Stomach (tissue), 4 donors: ENCODE results near the gene GTF3C4.

ENCODE experiments used
- CTCF ChIP-seq, 7 experiments: fragments of 450-650 bp in 4 of 7; fragments of 200-600 bp in 3 of 7; sonication (generic) in 3 of 7; IDR thresholded peaks; one replicate each; pipeline ENCODE4 v1.5.1; 2016 to 2019; ENCODE audit warnings: antibody characterized with exemption in 7 of 7, control low read depth in 2 of 7, mild to moderate bottlenecking in 1 of 7
- EP300 ChIP-seq: sonication (generic); formaldehyde crosslinking; IDR thresholded peaks from one replicate; pipeline ENCODE4 v1.6.1; 2017; ENCODE audit warnings: antibody characterized with exemption
- POLR2A ChIP-seq, 4 donors: fragments of 450-650 bp; IDR thresholded peaks; one replicate each; pipeline ENCODE4 v1.6.1; 2016; ENCODE audit warnings: antibody characterized with exemption in 4 of 4, control low read depth in 2 of 4, mild to moderate bottlenecking in 1 of 4, moderate library complexity in 1 of 4
- POLR2AphosphoS5 ChIP-seq, 3 donors: sonication (generic); formaldehyde crosslinking; IDR thresholded peaks; one replicate each; pipeline ENCODE4 v1.6.1; 2016; ENCODE audit warnings: antibody characterized with exemption in 3 of 3

- no peak for TF ChIP-seq POLR2A (IDR thresholded peaks at IDR 0.05)
- TF ChIP-seq CTCF (IDR thresholded peaks at IDR 0.05) = no peak
- TF ChIP-seq POLR2AphosphoS5 (IDR thresholded peaks at IDR 0.05) = no peak
- no peak for TF ChIP-seq EP300
Measured at GRCh38 chr9:132647806-132648205, 22.5 kb upstream of the GTF3C4 start.
